ENCODE results near the gene INHBA. TPM values are rescaled to one million over a fixed set of nuclear protein-coding genes. Genes with fewer than 3 reads are reported as not detected.

The INHBA gene
- total and polyA plus RNA-seq, 2 donors, result 0.14 to 0.64 TPM

DNA sequence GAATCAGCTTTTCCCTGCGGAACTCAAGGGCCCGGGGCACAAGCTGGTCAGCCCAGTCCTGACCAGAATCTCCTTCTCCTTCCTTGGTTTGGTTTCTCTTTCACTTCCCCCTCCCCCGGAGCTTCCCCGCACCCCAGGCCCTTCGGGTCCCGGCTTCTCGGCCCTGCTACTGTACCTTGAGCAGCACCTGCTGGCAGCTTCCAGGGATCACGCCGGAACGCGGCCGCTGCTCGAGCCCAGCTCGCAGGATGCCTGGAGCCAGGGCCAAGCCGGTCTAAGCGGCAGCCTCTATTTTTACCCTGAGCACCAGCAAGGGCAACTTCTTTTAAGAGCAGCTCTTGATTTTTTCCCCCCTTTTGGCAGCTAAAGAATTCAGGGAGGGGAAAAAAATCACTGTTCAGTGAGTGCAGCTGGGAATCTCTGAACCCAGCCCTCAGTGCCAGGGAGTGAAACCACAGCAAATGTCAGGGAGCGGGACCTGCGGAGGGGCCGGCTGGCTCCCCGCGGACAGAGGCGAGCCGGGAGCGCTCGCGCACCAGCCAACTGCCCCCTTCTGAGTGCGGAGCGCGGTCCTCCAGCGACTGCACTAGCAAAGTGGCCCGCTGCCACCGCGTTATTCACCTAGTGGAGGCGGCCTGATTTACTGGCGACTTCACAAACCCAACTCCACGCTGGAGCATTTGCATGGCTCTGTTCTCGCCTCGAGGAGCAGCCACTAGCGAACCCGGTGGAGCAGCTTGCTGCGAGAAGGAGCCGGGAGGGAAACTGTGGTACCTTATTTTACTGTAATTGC, 2.4 kb upstream of the INHBA start:
- Histone ChIP-seq H3K4me1 (ENCODE audit: control insufficient read depth in 2 of 2, insufficient read depth in 2 of 2, low read length in 2 of 2) (peaks cover 0 to 16% of the 10 kb centered on the region in 2 donors), H3K27me3 (ENCODE audit: control insufficient read depth in 2 of 2, insufficient read depth in 1 of 2, low read length in 1 of 2) (peaks cover 0 to 34% of the 10 kb centered on the region in 2 donors), H3K36me3 (ENCODE audit: control insufficient read depth in 2 of 2, insufficient read depth in 2 of 2, low read length in 1 of 2) (no peaks in the 10 kb centered on the region), H3K9me3 (ENCODE audit: control insufficient read depth in 2 of 2, insufficient read depth in 1 of 2, low read length in 1 of 2) (no peaks in the 10 kb centered on the region), H3K4me3 (ENCODE audit: low read length in 2 of 2) (peak overlapping the region; percentile 42 to 54), H3K27ac (ENCODE audit: low read depth in 1 of 2, low read length in 1 of 2) (no peak overlapping the region)
- peak in 8 of 9 donors; percentile 20 to 73 (median 32) for DNase-seq (ENCODE audit: low read depth in 6 of 9, low spot score in 9 of 9)
- WGBS, result 3% methylated on average over 42 of the region's 42 CpGs

- no peak overlapping the region for H3K4me3 ChIP-seq (ENCODE audit: low read length in 2 of 2)
- H3K36me3 ChIP-seq (ENCODE audit: control insufficient read depth in 2 of 2, insufficient read depth in 2 of 2, low read length in 1 of 2), result no peaks in the 10 kb centered on the region
- 92% methylated on average over 13 of the region's 13 CpGs for WGBS
- peaks cover 0 to 20% of the 10 kb centered on the region in 2 donors for H3K4me1 ChIP-seq (ENCODE audit: control insufficient read depth in 2 of 2, insufficient read depth in 2 of 2, low read length in 2 of 2)
- DNase-seq (ENCODE audit: low read depth in 6 of 9, low spot score in 9 of 9), result no peak
- no peak overlapping the region for H3K27ac ChIP-seq (ENCODE audit: low read depth in 1 of 2, low read length in 1 of 2)
- peaks cover 4 to 53% of the 10 kb centered on the region in 2 donors for H3K27me3 ChIP-seq (ENCODE audit: control insufficient read depth in 2 of 2, insufficient read depth in 1 of 2, low read length in 1 of 2)
- H3K9me3 ChIP-seq (ENCODE audit: control insufficient read depth in 2 of 2, insufficient read depth in 1 of 2, low read length in 1 of 2), result no peaks in the 10 kb centered on the region
Observed at GRCh38 chr7:41701068-41701941, 1.6 kb downstream of the INHBA start.

DNA sequence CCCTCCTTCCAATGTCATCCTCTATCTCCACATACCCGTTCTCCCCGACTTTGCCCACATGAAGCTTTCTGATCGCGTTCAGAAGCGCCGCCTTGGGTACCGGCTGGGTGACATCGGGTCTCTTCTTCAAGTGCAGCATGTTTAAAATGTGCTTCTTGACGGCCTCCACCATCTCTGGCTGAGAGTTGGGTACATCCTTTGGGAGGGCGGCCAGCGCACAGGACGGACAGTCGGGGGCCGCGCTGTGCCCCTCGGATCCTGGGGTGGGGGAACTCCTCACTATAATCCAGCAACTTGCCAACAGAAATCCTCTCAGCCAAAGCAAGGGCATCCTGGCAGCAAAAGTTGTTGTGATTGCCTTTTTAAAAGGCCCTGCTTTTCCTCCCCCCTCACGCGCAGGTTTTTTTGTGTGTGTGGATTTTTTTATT, 2.8 kb downstream of the INHBA start:
- H3K27me3 ChIP-seq (ENCODE audit: control insufficient read depth in 2 of 2, insufficient read depth in 1 of 2, low read length in 1 of 2), result peaks cover 4 to 41% of the 10 kb centered on the region in 2 donors
- DNase-seq (ENCODE audit: low read depth in 6 of 9, low spot score in 9 of 9), result no peak
- no peaks in the 10 kb centered on the region for H3K36me3 ChIP-seq (ENCODE audit: control insufficient read depth in 2 of 2, insufficient read depth in 2 of 2, low read length in 1 of 2)
- H3K4me1 ChIP-seq (ENCODE audit: control insufficient read depth in 2 of 2, insufficient read depth in 2 of 2, low read length in 2 of 2), result peaks cover 0 to 11% of the 10 kb centered on the region in 2 donors
- H3K4me3 ChIP-seq (ENCODE audit: low read length in 2 of 2), result no peak overlapping the region
- 6% methylated on average over 18 of the region's 18 CpGs for WGBS
- no peak overlapping the region for H3K27ac ChIP-seq (ENCODE audit: low read depth in 1 of 2, low read length in 1 of 2)
- H3K9me3 ChIP-seq (ENCODE audit: control insufficient read depth in 2 of 2, insufficient read depth in 1 of 2, low read length in 1 of 2), result no peaks in the 10 kb centered on the region

GRCh38 chr7:41699516-41699915, 3.4 kb downstream of the INHBA start:
- H3K4me1 ChIP-seq (ENCODE audit: control insufficient read depth in 2 of 2, insufficient read depth in 2 of 2, low read length in 2 of 2), result peaks cover 0 to 6% of the 10 kb centered on the region in 2 donors
- no peak for DNase-seq (ENCODE audit: low read depth in 6 of 9, low spot score in 9 of 9)
- no peak overlapping the region for H3K4me3 ChIP-seq (ENCODE audit: low read length in 2 of 2)
- peaks cover 4 to 36% of the 10 kb centered on the region in 2 donors for H3K27me3 ChIP-seq (ENCODE audit: control insufficient read depth in 2 of 2, insufficient read depth in 1 of 2, low read length in 1 of 2)
- H3K36me3 ChIP-seq (ENCODE audit: control insufficient read depth in 2 of 2, insufficient read depth in 2 of 2, low read length in 1 of 2), result no peaks in the 10 kb centered on the region
- 4% methylated on average over 12 of the region's 12 CpGs for WGBS
- no peaks in the 10 kb centered on the region for H3K9me3 ChIP-seq (ENCODE audit: control insufficient read depth in 2 of 2, insufficient read depth in 1 of 2, low read length in 1 of 2)
- no peak overlapping the region for H3K27ac ChIP-seq (ENCODE audit: low read depth in 1 of 2, low read length in 1 of 2)

DNA sequence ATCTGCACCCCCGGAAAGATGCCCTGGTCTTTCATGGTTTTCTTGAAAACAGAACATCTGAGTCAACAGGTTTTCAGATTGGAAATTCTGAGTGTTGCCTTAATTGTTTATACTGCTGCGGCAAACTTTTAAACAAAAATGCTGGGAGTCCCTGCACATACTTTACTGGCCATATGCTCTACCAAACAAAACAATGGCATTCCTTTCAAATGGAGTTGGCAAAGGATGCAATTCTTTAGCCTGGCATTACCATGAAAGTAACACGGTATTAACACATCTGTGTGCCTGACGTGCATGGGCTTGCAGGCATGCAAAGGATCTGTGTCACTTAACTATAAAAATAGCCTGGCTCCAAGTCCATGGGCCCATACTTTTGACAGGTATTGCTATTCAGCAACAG, 4.2 kb downstream of the INHBA start:
- Histone ChIP-seq H3K4me1 (ENCODE audit: control insufficient read depth in 2 of 2, insufficient read depth in 2 of 2, low read length in 2 of 2) (peaks cover 0 to 6% of the 10 kb centered on the region in 2 donors), H3K4me3 (ENCODE audit: low read length in 2 of 2) (no peak overlapping the region), H3K27me3 (ENCODE audit: control insufficient read depth in 2 of 2, insufficient read depth in 1 of 2, low read length in 1 of 2) (peaks cover 4 to 36% of the 10 kb centered on the region in 2 donors), H3K27ac (ENCODE audit: low read depth in 1 of 2, low read length in 1 of 2) (no peak overlapping the region), H3K9me3 (ENCODE audit: control insufficient read depth in 2 of 2, insufficient read depth in 1 of 2, low read length in 1 of 2) (no peaks in the 10 kb centered on the region), H3K36me3 (ENCODE audit: control insufficient read depth in 2 of 2, insufficient read depth in 2 of 2, low read length in 1 of 2) (no peaks in the 10 kb centered on the region)
- 95% methylated on average over 4 of the region's 4 CpGs for WGBS
- DNase-seq (ENCODE audit: low read depth in 6 of 9, low spot score in 9 of 9), result no peak

DNA sequence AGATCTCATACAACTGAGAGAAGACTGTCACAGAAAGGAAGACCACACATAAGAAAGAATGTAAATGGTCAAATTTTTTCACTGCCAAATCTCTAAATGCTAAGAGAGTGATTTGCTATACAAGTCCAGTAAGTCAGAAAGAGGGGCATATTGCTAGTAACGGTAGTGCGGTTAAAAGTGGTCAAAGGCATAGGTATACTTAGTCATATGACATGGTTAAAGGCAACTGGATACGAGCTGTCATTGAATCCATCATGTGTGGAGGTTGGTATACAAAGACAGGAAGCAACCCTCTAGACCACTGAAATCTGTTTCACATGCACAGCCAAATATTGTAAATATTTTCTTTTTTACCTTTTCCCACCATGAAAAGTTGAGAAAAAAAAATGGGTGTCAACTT, 4.8 kb downstream of the INHBA start:
- Histone ChIP-seq H3K4me3 (ENCODE audit: low read length in 2 of 2) (no peak overlapping the region), H3K27me3 (ENCODE audit: control insufficient read depth in 2 of 2, insufficient read depth in 1 of 2, low read length in 1 of 2) (peaks cover 4 to 36% of the 10 kb centered on the region in 2 donors)

DNA sequence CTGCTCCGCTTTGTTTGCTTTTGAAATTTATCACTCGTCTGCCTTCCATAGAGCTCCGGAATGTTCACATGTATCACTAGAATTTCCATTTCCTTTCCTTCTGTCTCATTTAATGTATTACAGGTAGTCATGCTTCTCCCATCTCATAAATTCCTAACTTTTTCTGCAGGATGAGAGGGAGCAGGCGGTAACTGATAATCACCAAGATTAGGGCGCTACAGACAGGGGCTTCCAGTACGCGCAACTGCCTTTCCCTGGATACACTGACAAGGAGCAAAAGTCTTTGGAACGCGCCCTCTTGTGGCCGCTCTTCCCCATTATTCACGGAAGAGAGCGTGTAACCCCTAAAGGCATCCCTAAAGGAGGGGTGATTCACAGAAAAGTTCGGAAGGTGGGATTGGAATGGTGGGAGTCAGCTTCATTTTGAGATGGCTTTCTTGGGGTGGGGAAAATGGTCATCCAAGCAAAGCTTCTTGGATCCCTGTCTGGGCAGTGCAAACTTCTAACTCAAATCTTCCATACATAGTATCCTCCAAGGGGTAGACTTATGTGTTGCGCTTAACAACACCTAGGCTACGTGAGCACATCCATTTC, 6.5 kb downstream of the INHBA start:
- H3K36me3 ChIP-seq (ENCODE audit: control insufficient read depth in 2 of 2, insufficient read depth in 2 of 2, low read length in 1 of 2), result no peaks in the 10 kb centered on the region
- WGBS, result 53% methylated on average over 15 of the region's 15 CpGs
- no peaks in the 10 kb centered on the region for H3K9me3 ChIP-seq (ENCODE audit: control insufficient read depth in 2 of 2, insufficient read depth in 1 of 2, low read length in 1 of 2)
- H3K4me1 ChIP-seq (ENCODE audit: control insufficient read depth in 2 of 2, insufficient read depth in 2 of 2, low read length in 2 of 2), result peaks cover 0 to 6% of the 10 kb centered on the region in 2 donors
- peaks cover 4 to 33% of the 10 kb centered on the region in 2 donors for H3K27me3 ChIP-seq (ENCODE audit: control insufficient read depth in 2 of 2, insufficient read depth in 1 of 2, low read length in 1 of 2)
- H3K27ac ChIP-seq (ENCODE audit: low read depth in 1 of 2, low read length in 1 of 2), result no peak overlapping the region
- DNase-seq (ENCODE audit: low read depth in 6 of 9, low spot score in 9 of 9), result peak in 7 of 9 donors; percentile 8 to 67 (median 25)
- H3K4me3 ChIP-seq (ENCODE audit: low read length in 2 of 2), result no peak overlapping the region

More for the DNA sequence above, 4.8 kb downstream of the INHBA start:
- H3K27ac ChIP-seq (ENCODE audit: low read depth in 1 of 2, low read length in 1 of 2), result no peak overlapping the region
- DNase-seq (ENCODE audit: low read depth in 6 of 9, low spot score in 9 of 9), result no peak
- 93% methylated on average over 3 of the region's 3 CpGs for WGBS
- no peaks in the 10 kb centered on the region for H3K36me3 ChIP-seq (ENCODE audit: control insufficient read depth in 2 of 2, insufficient read depth in 2 of 2, low read length in 1 of 2)
- no peaks in the 10 kb centered on the region for H3K9me3 ChIP-seq (ENCODE audit: control insufficient read depth in 2 of 2, insufficient read depth in 1 of 2, low read length in 1 of 2)
- peaks cover 0 to 6% of the 10 kb centered on the region in 2 donors for H3K4me1 ChIP-seq (ENCODE audit: control insufficient read depth in 2 of 2, insufficient read depth in 2 of 2, low read length in 2 of 2)

GRCh38 chr7:41695661-41696322, 7.1 kb downstream of the INHBA start:
- WGBS, result 90% methylated on average over 13 of the region's 13 CpGs
- no peak overlapping the region for H3K4me3 ChIP-seq (ENCODE audit: low read length in 2 of 2)
- H3K27me3 ChIP-seq (ENCODE audit: control insufficient read depth in 2 of 2, insufficient read depth in 1 of 2, low read length in 1 of 2), result peaks cover 4 to 27% of the 10 kb centered on the region in 2 donors
- H3K4me1 ChIP-seq (ENCODE audit: control insufficient read depth in 2 of 2, insufficient read depth in 2 of 2, low read length in 2 of 2), result peaks cover 0 to 4% of the 10 kb centered on the region in 2 donors
- H3K36me3 ChIP-seq (ENCODE audit: control insufficient read depth in 2 of 2, insufficient read depth in 2 of 2, low read length in 1 of 2), result no peaks in the 10 kb centered on the region
- H3K9me3 ChIP-seq (ENCODE audit: control insufficient read depth in 2 of 2, insufficient read depth in 1 of 2, low read length in 1 of 2), result no peaks in the 10 kb centered on the region
- DNase-seq (ENCODE audit: low read depth in 6 of 9, low spot score in 9 of 9), result no peak
- H3K27ac ChIP-seq (ENCODE audit: low read depth in 1 of 2, low read length in 1 of 2), result no peak overlapping the region
